HG02852 (cell line): Measurements from ENCODE around the gene NBEA.

Source experiments
- ATAC-seq: cut with Tn5 transposase; IDR thresholded peaks from one replicate; pipeline ENCODE4 v1.9.1; 2021; ENCODE audit warnings: mild to moderate bottlenecking, moderate library complexity; ENCODE audit not compliant: unreplicated experiment

NBEA gene

DNA sequence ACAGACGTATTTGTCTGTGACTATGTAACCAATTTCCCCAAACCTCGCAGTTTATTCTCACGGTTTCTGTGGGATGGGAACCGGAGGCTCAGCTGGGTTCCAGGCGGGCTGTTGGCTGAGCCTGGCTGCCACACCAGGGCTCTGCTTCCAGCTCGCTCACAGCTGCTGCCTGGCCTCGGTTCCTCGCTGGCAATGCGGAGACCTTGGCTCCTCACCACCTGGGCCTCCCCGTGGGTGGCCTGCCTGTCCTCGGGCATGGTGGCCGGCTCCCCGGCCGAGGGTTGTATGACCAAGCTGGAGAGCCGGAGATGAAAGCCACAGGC is 753.3 kb downstream of the NBEA start:
- ATAC-seq = no peak

DNA sequence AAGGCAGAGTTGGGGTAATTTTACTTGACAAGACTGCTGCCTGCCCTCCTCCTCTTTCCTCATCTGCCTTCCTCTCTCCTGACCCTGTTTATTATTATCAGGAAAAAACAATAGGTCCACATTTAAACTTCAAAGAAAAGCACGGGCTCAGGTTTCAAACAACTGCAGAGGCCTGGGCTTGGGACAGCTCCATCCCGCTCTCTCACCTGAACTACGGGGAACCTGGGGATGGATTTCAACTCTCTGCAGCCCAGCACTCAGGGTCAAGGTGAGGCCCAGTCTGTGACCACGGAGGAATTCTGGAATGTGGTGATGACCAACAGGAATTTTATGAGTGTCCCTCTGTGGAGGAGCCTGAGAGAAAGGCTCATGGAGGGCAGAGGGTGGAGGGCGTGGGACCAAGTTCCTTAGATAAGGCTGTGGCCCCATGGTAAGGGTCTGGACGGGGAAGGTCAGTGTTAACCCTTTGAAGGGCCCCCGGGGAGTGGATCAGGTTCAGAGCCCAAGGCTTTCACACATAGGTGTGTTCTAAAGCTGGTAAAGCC is 755.2 kb downstream of the NBEA start:
- no peak for ATAC-seq

- ATAC-seq = no peak
Measured at GRCh38 chr13:35698911-35699576, 757.0 kb downstream of the NBEA start.

DNA sequence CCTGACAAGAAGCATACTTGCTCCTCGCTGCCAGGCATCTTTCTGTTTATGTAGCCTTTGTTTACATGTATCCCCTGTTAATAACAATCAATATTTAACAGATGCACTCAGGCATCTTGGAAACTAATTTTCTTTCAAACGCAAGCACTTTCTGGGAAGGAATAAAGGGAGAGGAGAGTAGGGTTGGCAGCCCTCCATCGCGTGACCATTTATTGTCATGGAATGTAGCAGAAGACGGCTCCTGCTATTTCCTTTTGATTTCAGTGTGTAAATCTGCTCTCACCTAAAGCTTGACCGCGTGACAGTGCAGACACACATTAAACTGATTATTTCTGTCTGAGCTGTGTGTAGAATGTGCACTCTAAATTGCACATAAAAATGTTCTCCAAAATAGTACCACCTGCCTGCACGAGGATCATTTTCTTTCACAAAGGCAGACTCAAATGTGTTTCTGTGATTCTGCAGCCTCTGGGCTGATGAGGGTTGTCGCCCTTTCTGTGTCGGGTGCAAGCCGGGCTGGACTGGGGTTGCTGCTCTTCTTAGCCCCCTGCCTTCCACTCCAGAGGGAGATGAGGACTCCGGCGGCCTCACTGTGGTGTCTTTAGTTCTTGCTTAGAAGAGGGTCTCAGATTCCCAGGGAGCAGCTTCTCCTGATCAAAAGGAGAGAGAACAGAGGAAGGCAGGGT is 757.9 kb downstream of the NBEA start:
- ATAC-seq = no peak

- no peak for ATAC-seq
Measured at GRCh38 chr13:35700671-35701070, 758.6 kb downstream of the NBEA start.

DNA sequence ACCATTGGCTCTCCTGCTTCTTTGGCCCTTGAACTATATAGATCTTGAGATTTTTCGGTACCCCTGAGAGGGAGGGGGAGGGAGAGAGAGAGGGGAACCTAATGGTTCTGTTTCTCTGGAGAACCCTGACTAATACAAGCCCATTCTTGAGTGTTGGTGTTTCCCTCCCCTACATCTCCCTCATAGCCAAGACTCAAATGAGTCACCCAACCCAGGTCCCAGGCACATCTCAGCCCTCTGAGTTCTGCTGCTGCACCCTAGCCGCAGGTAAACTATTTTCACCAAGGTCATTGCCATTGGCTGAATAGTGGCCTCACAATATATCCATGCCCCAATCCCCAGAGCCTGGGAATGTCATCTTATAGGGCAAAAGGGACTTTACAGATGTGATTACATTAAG is 760.2 kb downstream of the NBEA start:
- no peak for ATAC-seq

DNA sequence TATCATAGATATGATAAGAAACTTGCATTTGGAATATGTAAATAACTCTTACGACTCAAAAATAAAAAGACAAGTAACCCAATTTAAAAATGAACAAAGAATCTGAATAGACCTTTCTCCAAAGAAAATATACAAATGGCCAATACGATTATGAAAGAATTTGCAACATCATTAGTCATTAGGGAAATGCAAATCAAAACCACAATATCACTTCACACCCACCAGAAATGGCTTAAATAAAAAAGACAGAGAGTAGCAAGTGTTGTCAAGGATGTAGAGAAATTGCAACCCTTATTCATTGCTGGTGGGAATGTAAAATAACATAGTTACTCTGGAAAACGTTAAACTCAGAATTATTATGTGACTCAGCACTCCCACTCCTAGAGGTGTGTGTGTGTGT is 761.0 kb downstream of the NBEA start:
- no peak for ATAC-seq

GRCh38 chr13:35704331-35704730 is 762.3 kb downstream of the NBEA start:
- no peak for ATAC-seq

- no peak for ATAC-seq
Measured at GRCh38 chr13:35706281-35706680, 764.2 kb downstream of the NBEA start.

- no peak for ATAC-seq
Measured at GRCh38 chr13:35706721-35707120, 764.7 kb downstream of the NBEA start.

DNA sequence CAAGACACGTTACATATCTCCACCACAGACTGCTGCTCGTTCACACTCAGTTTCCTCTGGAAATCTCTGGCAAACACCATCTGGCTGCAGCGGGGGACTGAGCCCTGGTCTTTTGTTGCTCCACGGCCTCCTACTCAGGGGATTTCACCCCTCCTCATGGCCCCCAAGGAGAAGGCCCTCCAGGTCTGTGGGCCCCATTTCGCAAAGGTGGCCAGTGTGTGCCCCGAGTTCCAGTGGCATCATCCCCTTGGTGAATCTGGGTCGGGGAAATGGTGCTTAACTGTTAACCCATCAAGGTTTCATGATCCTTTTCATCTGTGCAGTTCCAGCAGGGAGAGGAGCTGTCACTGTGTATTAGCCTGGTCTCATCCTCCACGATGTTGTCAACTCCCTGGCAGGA is 769.8 kb downstream of the NBEA start:
- ATAC-seq = no peak

DNA sequence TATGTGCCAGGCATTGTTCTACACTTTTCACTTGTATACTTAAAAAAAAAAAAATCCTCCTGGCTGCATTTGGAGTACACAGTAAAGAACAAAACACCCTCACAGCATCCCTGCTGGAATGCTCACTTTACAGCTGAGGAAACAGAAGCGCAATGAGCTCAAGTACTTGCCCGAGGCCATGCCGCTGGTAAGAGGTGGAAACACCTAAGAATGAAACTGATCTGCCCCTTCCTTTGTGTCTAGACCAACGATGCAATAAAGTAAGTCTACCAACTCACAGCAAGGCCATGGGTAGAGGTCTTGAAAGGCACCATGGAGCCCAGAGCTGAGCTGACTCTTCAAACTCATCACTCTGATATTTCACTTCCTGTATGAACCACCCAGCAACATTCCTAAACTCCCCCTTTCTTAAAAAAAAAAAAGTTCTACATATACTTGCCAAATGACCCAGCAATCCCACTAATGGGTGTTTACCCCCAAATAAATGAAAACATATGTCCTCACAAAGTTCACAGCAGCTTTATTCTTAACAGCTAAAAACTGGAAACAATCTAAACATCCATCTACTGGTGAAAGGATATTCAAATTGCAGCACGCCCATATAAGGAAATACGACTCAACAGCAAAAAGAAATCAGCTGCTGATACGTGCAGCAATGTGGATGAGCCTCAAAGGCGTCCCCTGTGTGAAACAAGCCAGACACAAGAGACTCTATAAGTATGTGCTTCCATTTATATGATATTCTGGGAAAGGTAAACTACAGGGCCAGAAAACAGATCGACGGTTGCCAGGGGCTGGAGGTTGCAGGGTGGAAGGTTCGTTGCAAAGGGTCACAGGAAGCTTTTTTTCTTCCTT is 771.1 kb downstream of the NBEA start:
- no peak for ATAC-seq

GRCh38 chr13:35714121-35714520 is 772.1 kb downstream of the NBEA start:
- no peak for ATAC-seq

GRCh38 chr13:35714588-35715377 is 772.7 kb downstream of the NBEA start:
- no peak for ATAC-seq

- ATAC-seq = no peak
Measured at GRCh38 chr13:35716186-35716585, 774.1 kb downstream of the NBEA start.

DNA sequence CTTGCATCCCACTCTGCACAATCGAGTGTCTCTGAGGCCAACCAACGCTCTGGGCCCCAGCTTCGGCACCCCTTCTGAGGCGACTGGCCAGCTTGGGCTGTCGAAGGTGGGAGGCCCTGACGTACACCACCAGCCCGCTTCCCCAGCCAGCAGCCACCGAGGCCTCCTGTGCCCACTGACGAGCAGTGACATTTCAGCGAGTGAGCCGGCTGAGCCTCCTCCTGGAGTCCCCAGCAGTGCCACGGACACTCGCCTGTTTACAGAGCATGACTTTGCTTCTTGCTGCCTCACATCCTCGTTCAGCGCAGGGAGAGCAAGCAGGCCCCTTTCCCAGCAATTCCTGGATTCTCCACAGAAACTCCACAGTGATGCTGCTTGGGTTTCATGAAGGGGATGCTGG is 774.7 kb downstream of the NBEA start:
- ATAC-seq = no peak

DNA sequence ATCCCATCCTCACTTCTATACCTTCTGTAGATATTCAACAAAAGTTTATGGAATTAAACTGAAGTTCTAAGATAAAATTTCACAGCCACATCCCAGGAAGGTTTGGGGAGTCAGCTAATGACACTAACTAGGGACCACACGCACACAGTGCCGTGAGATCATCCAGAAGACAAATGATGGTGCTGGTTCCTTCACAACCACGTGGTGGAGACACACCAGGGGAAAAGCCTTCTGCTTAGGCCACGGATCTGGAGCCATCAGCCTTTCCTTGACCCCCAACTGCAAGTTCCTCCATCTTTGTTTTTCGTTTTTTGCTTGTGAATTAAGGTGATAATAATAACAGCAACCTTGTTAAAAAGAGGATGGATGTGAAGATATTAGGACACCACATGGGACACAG is 776.0 kb downstream of the NBEA start:
- ATAC-seq = no peak

DNA sequence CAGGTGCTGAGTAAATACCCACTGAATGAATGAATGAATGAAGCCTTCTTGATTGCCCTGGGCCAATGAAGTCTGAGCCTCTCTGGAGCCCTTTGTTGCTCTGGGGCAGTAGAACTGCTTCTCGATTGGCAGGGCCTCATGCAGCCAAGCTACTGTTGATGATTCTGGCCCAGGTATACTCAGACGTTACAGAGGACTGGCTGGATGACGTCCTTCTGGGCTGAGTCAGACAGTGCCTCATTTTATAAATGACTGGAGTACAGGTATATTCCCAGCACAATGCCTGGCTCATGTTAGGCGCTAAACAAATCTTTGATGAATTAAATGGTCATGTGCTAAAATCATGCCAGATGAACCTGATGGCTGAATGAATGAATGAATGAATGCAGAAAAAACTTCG is 778.2 kb downstream of the NBEA start:
- no peak for ATAC-seq

DNA sequence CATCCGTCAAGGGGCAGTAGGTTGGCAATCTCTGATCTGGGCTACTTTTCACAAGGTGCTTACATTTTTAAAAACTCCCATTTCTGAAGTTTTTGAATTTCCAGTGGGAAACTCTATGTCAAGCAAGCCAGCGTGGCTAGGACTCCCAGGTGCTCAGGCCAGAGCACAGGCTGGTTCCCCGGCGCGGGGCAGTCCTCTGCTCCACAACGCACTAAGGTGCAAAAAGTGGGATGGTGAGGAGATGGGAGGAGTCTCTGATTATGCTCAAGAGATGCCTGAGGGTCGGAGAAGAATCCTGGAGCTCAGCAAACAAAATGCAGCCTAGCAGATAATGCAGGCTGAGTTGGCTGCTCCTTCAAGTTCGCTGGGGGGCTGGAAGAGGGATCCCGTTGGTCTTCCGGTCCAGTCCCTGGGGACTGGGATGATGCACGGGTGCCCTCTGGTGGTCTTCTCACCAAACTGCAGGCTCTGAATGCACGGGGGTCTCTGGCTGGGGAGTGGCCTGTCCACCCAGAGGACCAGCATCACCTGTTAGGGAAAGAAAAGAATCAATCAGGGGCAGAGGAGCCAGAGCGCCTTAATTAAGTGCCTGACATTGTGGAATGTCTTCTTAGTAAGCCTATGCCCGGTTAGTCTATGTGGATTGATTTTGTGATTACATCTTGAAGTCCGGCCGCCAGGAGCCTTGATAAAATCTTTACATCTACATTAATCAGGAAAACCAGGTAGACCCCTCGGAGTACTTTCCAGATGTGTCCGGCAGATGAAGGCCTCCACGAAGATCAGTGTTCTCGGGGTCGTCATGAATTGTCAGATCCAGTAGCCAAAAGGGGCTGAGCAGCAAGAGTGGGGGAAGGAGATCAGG is 778.9 kb downstream of the NBEA start:
- ATAC-seq = peak; percentile 61
